Smooth muscle cell (in vitro differentiated cells): Measurements from ENCODE around the gene SULT1B1. TPM values are rescaled to one million over a fixed set of nuclear protein-coding genes. Genes with fewer than 3 reads are reported as not detected.

Experiments
- DNase-seq: peaks from one replicate; lab custom pipeline; 2025; ENCODE audit not compliant: unreplicated experiment; lab: John Stamatoyannopoulos, UW
- H2AFZ ChIP-seq: fragments of 200-600 bp; sonication (generic); 2 replicates; pipeline ENCODE4 v1.6.0; 2016; ENCODE audit warnings: antibody characterized with exemption, low read depth, mild to moderate bottlenecking
- H3F3A ChIP-seq: fragments of 200-600 bp; sonication (generic); 2 replicates; pipeline ENCODE4 v1.6.0; 2017; ENCODE audit warnings: antibody characterized with exemption, low read depth
- H3K27ac ChIP-seq: fragments of 200-600 bp; sonication (generic); 2 replicates; pipeline ENCODE4 v1.5.1; 2016; ENCODE audit warnings: low read depth, mild to moderate bottlenecking
- H3K27me3 ChIP-seq: fragments of 200-600 bp; sonication (generic); 2 replicates; pipeline ENCODE4 v1.6.1; 2016; ENCODE audit warnings: low read depth, mild to moderate bottlenecking
- H3K36me3 ChIP-seq: fragments of 200-600 bp; sonication (generic); 2 replicates; pipeline ENCODE4 v1.5.1; 2016; ENCODE audit warnings: low read depth
- H3K4me1 ChIP-seq: fragments of 200-600 bp; sonication (generic); 2 replicates; pipeline ENCODE4 v1.5.1; 2016; ENCODE audit warnings: low read depth
- H3K4me2 ChIP-seq: fragments of 200-600 bp; sonication (generic); 2 replicates; pipeline ENCODE4 v1.6.0; 2016; ENCODE audit warnings: mild to moderate bottlenecking
- H3K4me3 ChIP-seq: fragments of 200-600 bp; sonication (generic); 2 replicates; pipeline ENCODE4 v1.5.1; 2016; ENCODE audit warnings: mild to moderate bottlenecking
- H3K79me2 ChIP-seq: fragments of 200-600 bp; sonication (generic); 2 replicates; pipeline ENCODE4 v1.6.0; 2016; ENCODE audit warnings: low read depth, mild to moderate bottlenecking
- H3K9ac ChIP-seq: fragments of 200-600 bp; sonication (generic); 2 replicates; pipeline ENCODE4 v1.6.0; 2016; ENCODE audit warnings: low read depth
- H3K9me3 ChIP-seq: fragments of 200-600 bp; sonication (generic); replicated peaks from 2 replicates; pipeline ENCODE4 v1.5.1; 2016; ENCODE audit warnings: low read depth
- H4K20me1 ChIP-seq: fragments of 200-600 bp; sonication (generic); 2 replicates; pipeline ENCODE4 v1.6.0; 2016; ENCODE audit warnings: low read depth
- CTCF ChIP-seq: fragments of 200-600 bp; sonication (generic); IDR thresholded peaks from 2 replicates; pipeline ENCODE4 v1.5.1; 2017; ENCODE audit warnings: borderline replicate concordance, mild to moderate bottlenecking, antibody characterized with exemption; ENCODE audit not compliant: insufficient read depth, poor library complexity, severe bottlenecking
- WGBS: methylation state at CpG from one replicate; pipeline ENCODE4 v1.1.7; 2016; ENCODE audit warnings: low lambda C conversion rate; 5-methylcytosine and 5-hydroxymethylcytosine counted together
- polyA plus RNA-seq: library from polyadenylated mRNA; unstranded; fragments of >200 nt; fragmentation: Nextera tagmentation; extraction: Ambion mirVana; gene quantifications from 2 replicates; pipeline ENCODE4 v1.2.1, GENCODE V29; 2016
- total RNA-seq: library from RNA; depleted of rRNA; stranded (reverse); fragments of >200 nt; gene quantifications from 2 replicates; pipeline ENCODE4 v1.2.3, GENCODE V29; 2014

Gene SULT1B1
- total and polyA plus RNA-seq, 2 experiments from 2014 or later: not detected

DNA sequence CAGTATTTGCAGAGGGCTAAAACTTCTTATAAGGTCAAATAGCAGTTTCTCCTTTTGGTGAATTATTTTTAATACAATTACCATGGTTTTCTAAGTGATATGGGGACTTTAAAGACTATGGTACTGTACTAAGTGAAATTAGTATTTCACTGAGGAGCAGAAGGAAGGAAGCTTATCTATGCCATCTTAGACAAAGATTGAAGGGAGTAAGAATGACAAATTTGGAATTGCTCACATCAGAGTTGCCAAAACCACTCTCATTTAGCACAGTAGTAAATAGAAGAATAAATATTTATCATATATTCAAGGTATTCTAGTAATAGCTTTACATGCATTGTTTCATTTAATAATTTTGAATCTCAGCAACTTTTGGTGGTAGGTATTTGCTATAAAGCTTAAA lies 30.4 kb downstream of the SULT1B1 start:
- H3K9me3 ChIP-seq: no peaks in the 10 kb centered on the region
- no peaks in the 10 kb centered on the region for H3F3A ChIP-seq
- DNase-seq: no peak
- H3K36me3 ChIP-seq: no peaks in the 10 kb centered on the region
- no peaks in the 10 kb centered on the region for H4K20me1 ChIP-seq
- no peak overlapping the region for H3K27ac ChIP-seq
- H3K4me3 ChIP-seq: no peak overlapping the region
- H3K4me2 ChIP-seq: no peak overlapping the region
- no peaks in the 10 kb centered on the region for H3K27me3 ChIP-seq
- no peak overlapping the region for H3K9ac ChIP-seq
- no peak for TF ChIP-seq CTCF
- H2AFZ ChIP-seq: no peak overlapping the region
- no peaks in the 10 kb centered on the region for H3K4me1 ChIP-seq
- H3K79me2 ChIP-seq: no peaks in the 10 kb centered on the region

GRCh38 chr4:69727926-69728325 lies 32.5 kb downstream of the SULT1B1 start:
- Histone ChIP-seq H2AFZ (no peak overlapping the region), H3K27me3 (no peaks in the 10 kb centered on the region), H3K79me2 (no peaks in the 10 kb centered on the region), H4K20me1 (no peaks in the 10 kb centered on the region), H3F3A (no peaks in the 10 kb centered on the region), H3K4me1 (no peaks in the 10 kb centered on the region), H3K4me2 (no peak overlapping the region), H3K27ac (no peak overlapping the region), H3K9ac (no peak overlapping the region), H3K36me3 (no peaks in the 10 kb centered on the region), H3K4me3 (no peak overlapping the region), H3K9me3 (no peaks in the 10 kb centered on the region)
- WGBS: 81% methylated on average over 2 of the region's 2 CpGs
- DNase-seq: no peak
- TF ChIP-seq CTCF: no peak

- H3K27ac ChIP-seq: no peak overlapping the region
- H3F3A ChIP-seq: no peaks in the 10 kb centered on the region
- no peaks in the 10 kb centered on the region for H3K9me3 ChIP-seq
- H2AFZ ChIP-seq: no peak overlapping the region
- no peaks in the 10 kb centered on the region for H3K4me1 ChIP-seq
- H3K79me2 ChIP-seq: no peaks in the 10 kb centered on the region
- H3K36me3 ChIP-seq: no peaks in the 10 kb centered on the region
- no peak overlapping the region for H3K4me3 ChIP-seq
- no peak for TF ChIP-seq CTCF
- DNase-seq: no peak
- WGBS: 97% methylated on average over 1 of the region's 1 CpG
- no peak overlapping the region for H3K4me2 ChIP-seq
- no peaks in the 10 kb centered on the region for H4K20me1 ChIP-seq
- H3K9ac ChIP-seq: no peak overlapping the region
- no peaks in the 10 kb centered on the region for H3K27me3 ChIP-seq
These were observed 33.0 kb downstream of the SULT1B1 start for GRCh38 chr4:69727426-69727825.

DNA sequence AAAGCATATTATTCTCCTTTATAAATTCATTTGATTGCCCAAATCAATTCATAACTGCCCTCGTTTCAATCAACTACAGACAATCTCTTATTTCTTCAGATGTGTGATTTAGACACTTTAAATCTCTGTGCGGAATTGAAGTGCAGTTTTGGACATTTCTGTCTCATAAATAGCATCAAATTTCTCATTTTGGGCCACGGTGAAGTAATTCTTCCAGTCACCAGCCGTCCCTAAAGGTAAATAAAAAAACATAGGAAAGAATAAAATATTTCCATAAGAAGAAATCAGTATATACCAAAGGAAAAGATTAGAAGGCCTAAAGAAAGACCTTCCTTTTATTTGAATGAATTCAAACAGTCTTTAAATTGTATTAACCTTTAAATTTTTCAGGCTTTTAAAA lies 33.4 kb downstream of the SULT1B1 start:
- Histone ChIP-seq H3K4me1 (no peaks in the 10 kb centered on the region), H4K20me1 (no peaks in the 10 kb centered on the region), H3K4me3 (no peak overlapping the region), H3K27me3 (no peaks in the 10 kb centered on the region), H3K4me2 (no peak overlapping the region), H3F3A (no peaks in the 10 kb centered on the region), H3K36me3 (no peaks in the 10 kb centered on the region), H3K27ac (no peak overlapping the region), H2AFZ (no peak overlapping the region), H3K9ac (no peak overlapping the region), H3K79me2 (no peaks in the 10 kb centered on the region), H3K9me3 (no peaks in the 10 kb centered on the region)
- TF ChIP-seq CTCF: no peak
- 88% methylated on average over 4 of the region's 4 CpGs for WGBS
- DNase-seq: no peak
